Measurements from ENCODE around the gene EIF5A. TPM values are rescaled to one million over a fixed set of nuclear protein-coding genes. Genes with fewer than 3 reads are reported as not detected.

The EIF5A gene
- polyA plus RNA-seq, 12 donors: 199 to 437 (median 272) TPM

DNA sequence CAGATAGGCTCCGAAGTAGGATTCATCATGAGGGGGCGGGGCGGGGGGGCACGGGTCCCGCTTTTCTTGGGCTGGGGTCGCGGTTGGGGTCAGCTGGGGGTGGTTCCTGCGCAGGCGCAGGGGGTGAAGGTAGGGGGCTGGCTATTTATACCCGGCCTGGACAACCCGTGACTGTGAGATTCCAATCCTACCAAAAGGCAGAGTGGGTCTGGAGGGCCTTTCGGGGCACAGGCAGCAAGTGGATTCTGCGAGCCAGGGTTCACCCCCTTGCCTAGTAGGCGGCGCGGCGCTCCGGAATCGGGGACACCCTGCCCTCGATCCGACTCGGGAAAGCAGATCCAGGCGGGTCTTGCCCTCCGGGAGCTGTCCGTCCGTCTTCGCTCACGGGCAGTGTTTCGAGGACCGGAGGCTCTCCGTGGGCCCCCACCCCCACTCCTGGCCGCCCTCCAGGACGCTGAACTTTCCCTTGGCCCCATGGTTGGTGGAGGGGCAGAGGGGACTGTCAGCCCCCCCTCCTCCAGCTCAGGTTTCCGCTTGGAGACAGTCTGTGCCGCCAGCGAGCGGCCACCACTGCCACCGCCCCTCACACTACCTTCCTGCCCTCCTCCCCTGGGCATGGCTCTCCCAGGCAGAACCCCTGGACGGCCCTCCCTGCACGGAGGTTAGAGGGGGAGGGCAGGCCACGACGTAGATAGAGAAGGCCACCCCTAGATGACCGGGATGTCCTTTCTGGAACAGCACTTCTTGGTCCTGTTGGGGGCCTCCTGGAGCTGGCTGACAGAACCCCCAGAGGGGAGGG is 25.3 kb upstream of the EIF5A start:
- no peak for DNase-seq

DNA sequence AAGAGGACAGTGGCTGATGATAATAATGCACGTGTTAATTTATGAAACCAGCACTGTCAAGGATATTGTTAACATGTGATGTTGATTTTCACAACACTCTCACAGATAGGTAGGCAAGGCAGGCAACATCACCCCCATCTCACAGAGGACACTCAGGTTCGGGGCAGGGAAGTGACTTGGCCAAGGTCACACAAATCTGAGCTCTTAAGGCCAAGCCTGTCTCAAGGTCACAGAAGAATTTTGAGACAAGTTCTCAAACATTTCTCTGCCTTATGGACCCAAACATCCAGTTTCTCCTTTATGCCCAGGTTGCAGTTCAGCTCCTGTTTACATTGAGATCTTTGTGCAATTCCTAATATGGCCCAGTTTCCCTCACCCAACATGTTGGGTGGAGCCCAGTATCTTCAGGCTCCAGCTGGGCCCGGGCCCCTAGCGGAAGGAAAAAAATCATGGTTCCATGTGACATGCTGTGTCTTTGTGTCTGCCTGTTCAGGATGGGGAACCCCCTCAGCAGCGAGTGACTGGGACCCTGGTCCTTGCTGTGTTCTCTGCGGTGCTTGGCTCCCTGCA is 24.6 kb upstream of the EIF5A start:
- no peak for DNase-seq

DNA sequence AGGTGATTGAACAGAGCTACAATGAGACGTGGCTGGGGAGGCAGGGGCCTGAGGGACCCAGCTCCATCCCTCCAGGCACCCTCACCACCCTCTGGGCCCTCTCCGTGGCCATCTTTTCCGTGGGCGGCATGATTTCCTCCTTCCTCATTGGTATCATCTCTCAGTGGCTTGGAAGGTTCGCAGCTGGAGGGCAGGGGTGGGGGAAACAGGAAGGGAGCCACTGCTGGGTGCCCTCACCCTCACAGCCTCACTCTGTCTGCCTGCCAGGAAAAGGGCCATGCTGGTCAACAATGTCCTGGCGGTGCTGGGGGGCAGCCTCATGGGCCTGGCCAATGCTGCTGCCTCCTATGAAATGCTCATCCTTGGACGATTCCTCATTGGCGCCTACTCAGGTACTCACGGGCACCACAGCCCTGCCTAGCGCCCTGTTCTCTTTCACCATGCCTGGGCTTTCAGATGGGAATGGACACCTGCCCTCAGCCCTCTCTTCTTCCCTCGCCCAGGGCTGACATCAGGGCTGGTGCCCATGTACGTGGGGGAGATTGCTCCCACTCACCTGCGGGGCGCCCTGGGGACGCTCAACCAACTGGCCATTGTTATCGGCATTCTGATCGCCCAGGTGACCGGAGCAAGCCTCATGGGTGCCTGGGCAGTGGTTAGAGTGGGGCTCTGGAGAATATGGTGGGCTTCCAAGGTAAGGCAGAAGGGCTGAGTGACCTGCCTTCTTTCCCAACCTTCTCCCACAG is 23.8 kb upstream of the EIF5A start:
- DNase-seq: no peak

DNA sequence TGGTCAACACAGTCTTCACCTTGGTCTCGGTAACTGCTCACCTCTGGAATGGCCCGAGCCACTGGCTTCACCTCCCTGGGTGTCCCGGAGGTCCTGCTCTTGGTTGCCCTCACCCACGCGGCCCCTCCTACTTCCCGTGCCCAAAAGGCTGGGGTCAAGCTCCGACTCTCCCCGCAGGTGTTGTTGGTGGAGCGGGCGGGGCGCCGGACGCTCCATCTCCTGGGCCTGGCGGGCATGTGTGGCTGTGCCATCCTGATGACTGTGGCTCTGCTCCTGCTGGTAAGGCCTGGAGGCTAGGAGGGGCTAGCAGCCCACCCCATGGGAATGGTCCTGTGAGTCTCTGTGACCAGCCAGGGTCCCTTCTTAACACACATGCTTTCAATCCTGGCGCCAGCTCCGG is 22.5 kb upstream of the EIF5A start:
- DNase-seq: no peak

- no peak for DNase-seq
These were observed 21.7 kb upstream of the EIF5A start for GRCh38 chr17:7285679-7286078.

DNA sequence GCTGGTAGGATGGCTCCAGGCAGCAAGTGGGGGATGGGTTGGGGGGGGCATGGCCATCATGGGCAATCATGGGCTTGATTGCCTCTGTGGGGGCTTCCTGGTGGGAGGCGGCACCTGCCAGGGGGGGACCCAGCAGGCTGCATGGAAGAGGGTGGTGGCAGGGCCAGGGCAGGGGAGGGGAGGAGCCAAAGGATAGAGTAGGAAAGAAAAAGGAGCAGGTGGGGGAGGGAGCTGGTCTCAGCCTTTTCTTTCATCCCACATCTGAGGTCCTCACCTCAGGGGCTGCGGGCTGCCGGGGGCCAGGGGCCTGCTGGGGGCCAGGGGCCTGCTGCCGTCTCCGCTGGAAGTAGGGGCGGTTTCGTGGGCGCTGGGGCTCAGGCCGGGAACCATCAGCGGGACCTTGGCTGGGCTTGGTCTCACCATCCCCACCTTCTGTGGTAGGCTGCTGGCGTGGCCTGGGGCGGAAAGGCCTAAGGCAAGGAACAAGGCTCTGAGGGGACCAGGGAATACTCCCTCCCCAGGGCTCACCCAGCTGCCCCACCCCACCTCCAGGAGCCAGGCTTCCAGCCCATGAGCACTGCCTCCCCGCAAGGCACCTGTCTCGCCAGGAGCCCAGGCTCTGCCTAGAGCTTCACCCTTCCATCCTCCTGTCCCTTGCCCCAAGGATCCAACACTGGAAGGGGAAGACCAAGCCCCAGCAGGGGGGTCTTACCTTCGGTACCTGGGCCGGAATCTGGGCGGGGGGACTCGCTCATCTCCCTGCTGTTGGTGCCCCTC is 18.0 kb upstream of the EIF5A start:
- DNase-seq: no peak

GRCh38 chr17:7290166-7290565 is 17.3 kb upstream of the EIF5A start:
- no peak for DNase-seq

- DNase-seq: no peak
These were observed 16.7 kb upstream of the EIF5A start for GRCh38 chr17:7290685-7291084.

GRCh38 chr17:7292194-7292593 is 15.2 kb upstream of the EIF5A start:
- DNase-seq: no peak

DNA sequence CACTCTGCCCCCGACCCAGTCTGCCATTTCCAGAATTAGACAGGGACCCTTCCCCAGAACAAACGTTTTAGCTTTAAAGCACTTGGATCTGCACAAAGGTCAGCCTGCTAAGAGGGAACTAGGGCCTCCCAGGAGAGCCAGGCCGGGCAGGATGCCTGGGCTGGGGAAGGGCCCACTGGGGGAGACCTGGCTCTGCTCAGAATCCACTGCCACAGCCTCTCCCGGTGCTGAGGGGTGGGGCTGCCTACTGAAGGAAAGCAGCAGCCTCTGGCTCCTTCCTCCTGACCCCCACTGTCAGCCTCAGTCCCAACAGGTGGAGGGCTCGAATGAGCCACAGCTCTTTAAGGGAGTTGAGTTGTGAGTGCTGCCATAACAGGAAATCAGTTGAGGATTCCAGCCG is 14.7 kb upstream of the EIF5A start:
- DNase-seq: no peak

DNA sequence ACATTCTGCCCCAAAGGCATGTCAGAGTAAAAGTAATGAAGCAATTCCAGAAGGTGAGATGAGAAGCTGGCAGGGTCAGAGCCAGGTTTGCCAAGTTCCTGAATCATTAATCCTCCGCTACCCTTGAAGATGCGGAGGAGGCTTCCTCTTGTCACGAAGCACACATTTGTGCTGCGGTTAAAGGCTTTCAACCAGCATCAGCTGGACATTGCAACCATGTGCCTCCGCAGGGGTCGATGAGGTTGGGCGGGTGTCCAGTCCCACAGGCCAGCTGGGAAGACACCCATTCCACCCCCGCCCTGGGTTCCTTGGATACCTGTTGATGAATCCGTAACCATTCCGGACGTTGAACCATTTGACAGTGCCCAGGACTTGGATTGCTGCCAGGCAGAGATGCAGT is 14.3 kb upstream of the EIF5A start:
- DNase-seq: no peak

DNA sequence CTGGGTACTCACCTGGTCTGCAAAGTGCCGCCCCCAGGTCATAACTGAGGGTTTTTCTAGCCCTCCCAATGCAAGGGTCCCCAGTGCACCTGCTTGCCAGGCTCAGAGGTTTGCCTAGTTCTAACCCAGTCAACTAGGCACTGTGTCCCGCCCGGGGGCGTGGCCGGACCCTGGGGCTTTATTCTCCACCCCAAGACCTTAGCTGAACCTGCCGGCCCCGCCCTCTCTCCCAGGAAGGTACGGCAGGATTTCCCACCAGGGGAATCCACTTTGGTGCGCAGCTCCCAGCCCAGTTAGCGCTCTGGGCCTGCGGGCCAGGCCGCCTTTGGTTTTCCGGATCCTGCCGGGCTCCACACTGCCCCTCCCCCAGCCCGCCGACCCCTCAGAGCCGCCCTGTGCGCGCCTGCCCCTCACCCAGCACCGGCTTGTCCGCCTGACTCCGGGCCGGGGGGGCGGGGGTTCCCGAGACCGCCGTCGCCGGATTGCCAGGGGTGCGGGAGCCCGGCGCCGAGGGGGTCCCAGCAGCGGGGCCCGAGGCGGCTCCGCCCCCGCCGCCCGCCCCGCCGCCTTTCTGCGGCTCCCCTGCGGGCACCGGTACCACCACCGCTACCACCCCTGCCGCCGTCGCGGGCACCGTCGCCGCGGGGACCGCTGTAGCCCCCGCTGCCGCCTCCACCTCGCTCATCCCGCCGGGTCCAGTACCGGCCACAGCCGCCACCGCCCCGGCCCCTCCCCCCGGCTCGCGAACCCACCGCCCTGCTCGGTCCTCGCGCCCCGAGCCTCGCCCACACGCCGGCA is 13.4 kb upstream of the EIF5A start:
- DNase-seq: no peak

GRCh38 chr17:7294614-7295153 is 12.7 kb upstream of the EIF5A start, which contains the start of gene YBX2:
TSS of gene YBX2 (minus strand) at chr17:7294639. CDS start at chr17:7294500, 139 bp downstream.
- DNase-seq: no peak

GRCh38 chr17:7295230-7296180 is 11.9 kb upstream of the EIF5A start:
- no peak for DNase-seq

- peak; percentile 79 for DNase-seq
These were observed 11.1 kb upstream of the EIF5A start for GRCh38 chr17:7296189-7296861.

DNA sequence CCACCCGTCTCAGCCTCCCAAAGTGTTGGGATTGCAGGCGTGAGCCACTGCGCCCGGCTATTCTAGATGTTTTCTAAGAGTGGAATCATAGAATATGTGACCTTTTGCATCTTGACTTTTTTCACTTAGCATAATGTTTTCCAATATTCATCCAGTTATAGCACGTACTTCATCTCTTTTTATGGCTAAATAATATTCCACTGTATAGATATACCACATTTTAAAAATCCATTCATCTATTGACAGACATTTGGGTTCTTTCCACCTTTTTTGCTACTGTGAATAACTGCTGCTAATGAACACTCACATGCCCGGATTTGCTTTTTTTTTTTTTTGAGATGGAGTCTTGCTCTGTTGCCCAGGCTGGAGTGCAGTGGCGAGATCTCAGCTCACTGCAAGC is 3.2 kb upstream of the EIF5A start:
- DNase-seq: no peak

- DNase-seq: peak; percentile 25
These were observed 527 bp downstream of the EIF5A start for GRCh38 chr17:7307686-7308624.

Measured in muscle of arm (tissue), 12 donors.